WTC11 (cell line): ENCODE data around the gene SNX22. TPM values are rescaled to one million over a fixed set of nuclear protein-coding genes. Genes with fewer than 3 reads are reported as not detected.
A peak's percentile ranks its signal among the peaks of the same experiment; 100 is the strongest.

Source experiments
- ATAC-seq: fragments of 200-7000 bp; cut with Tn5 transposase; 2 replicates; pipeline ENCODE4 v1.10.0; 2021; ENCODE audit warnings: mild to moderate bottlenecking, moderate library complexity
- CTCF ChIA-PET: fragments of 300-600 bp; sonication (Branson Sonifier 250); formaldehyde crosslinking; loops from one replicate; lab custom pipeline; 2021; ENCODE audit warnings: antibody characterized with exemption; lab: Charles Lee
- POLR2A ChIA-PET: fragments of 350-600 bp; sonication (Branson Sonifier 250); formaldehyde crosslinking; loops from one replicate; lab custom pipeline; 2021; ENCODE audit warnings: antibody characterized with exemption; lab: Charles Lee
- DNase-seq: peaks from one replicate; pipeline ENCODE4 v3.0.0; 2021; ENCODE audit warnings: low spot score
- H3K27ac Mint-ChIP-seq: 2 replicates; pipeline ENCODE4 v1.8.0; 2021; ENCODE audit warnings: mixed read lengths
- H3K27me3 Mint-ChIP-seq: 2 replicates; pipeline ENCODE4 v1.8.0; 2021; ENCODE audit warnings: low read depth, mild to moderate bottlenecking, moderate library complexity, mixed read lengths
- H3K36me3 Mint-ChIP-seq: 2 replicates; pipeline ENCODE4 v1.8.0; 2021; ENCODE audit warnings: mixed read lengths
- H3K4me1 Mint-ChIP-seq: 2 replicates; pipeline ENCODE4 v1.8.0; 2022; ENCODE audit warnings: mixed read lengths
- H3K4me3 Mint-ChIP-seq: 2 replicates; pipeline ENCODE4 v1.8.0; 2021; ENCODE audit warnings: mild to moderate bottlenecking, moderate library complexity, mixed read lengths
- H3K9me3 Mint-ChIP-seq: 2 replicates; pipeline ENCODE4 v1.8.0; 2021; ENCODE audit warnings: mixed read lengths
- E2F1 ChIP-seq: sonication (generic); formaldehyde crosslinking; IDR thresholded peaks from 2 replicates; pipeline ENCODE4 v1.8.0; 2022; ENCODE audit warnings: mild to moderate bottlenecking, missing genetic modification reagents
- E2F5 ChIP-seq: sonication (generic); formaldehyde crosslinking; IDR thresholded peaks from 2 replicates; pipeline ENCODE4 v1.8.1; 2022; ENCODE audit warnings: mild to moderate bottlenecking, moderate library complexity, missing genetic modification reagents
- FOXK1 ChIP-seq: sonication (generic); formaldehyde crosslinking; IDR thresholded peaks from 2 replicates; pipeline ENCODE4 v1.8.0; 2022; ENCODE audit warnings: mild to moderate bottlenecking, moderate library complexity, missing genetic modification reagents
- GRHL2 ChIP-seq: fragments of 250-450 bp; sonication (Bioruptor Pico); IDR thresholded peaks from 2 replicates; pipeline ENCODE4 v1.8.0; 2022; ENCODE audit warnings: mild to moderate bottlenecking, moderate library complexity; ENCODE audit not compliant: insufficient replicate concordance, severe bottlenecking
- MLX ChIP-seq: sonication (generic); formaldehyde crosslinking; IDR thresholded peaks from 2 replicates; pipeline ENCODE4 v1.8.1; 2023; ENCODE audit warnings: mild to moderate bottlenecking, missing genetic modification reagents, moderate library complexity
- NFYB ChIP-seq: sonication (generic); formaldehyde crosslinking; conservative IDR thresholded peaks from 2 replicates; pipeline ENCODE4 v1.8.0; 2022; ENCODE audit warnings: low read depth, missing genetic modification reagents
- NR1H2 ChIP-seq: sonication (generic); formaldehyde crosslinking; IDR thresholded peaks from 2 replicates; pipeline ENCODE4 v1.9.0; 2021; ENCODE audit warnings: mild to moderate bottlenecking, moderate library complexity, missing genetic modification reagents
- RORB ChIP-seq: fragments of 250-450 bp; sonication (Bioruptor Pico); IDR thresholded peaks from 2 replicates; pipeline ENCODE4 v1.9.0; 2021; ENCODE audit warnings: mild to moderate bottlenecking
- USF1 ChIP-seq: sonication (generic); formaldehyde crosslinking; IDR thresholded peaks from 2 replicates; pipeline ENCODE4 v1.8.0; 2022; ENCODE audit warnings: mild to moderate bottlenecking, missing genetic modification reagents
- ZBTB43 ChIP-seq: sonication (generic); formaldehyde crosslinking; IDR thresholded peaks from 2 replicates; pipeline ENCODE4 v1.8.1; 2023; ENCODE audit warnings: mild to moderate bottlenecking, missing genetic modification reagents
- ZNF121 ChIP-seq: sonication (generic); formaldehyde crosslinking; IDR thresholded peaks from 2 replicates; pipeline ENCODE4 v1.8.0; 2023; ENCODE audit warnings: missing genetic modification reagents
- ZNF232 ChIP-seq: sonication (generic); formaldehyde crosslinking; IDR thresholded peaks from 2 replicates; pipeline ENCODE4 v1.8.0; 2022; ENCODE audit warnings: mild to moderate bottlenecking, missing genetic modification reagents
- ZNF425 ChIP-seq: fragments of 250-450 bp; sonication (Bioruptor Pico); conservative IDR thresholded peaks from 2 replicates; pipeline ENCODE4 v1.9.0; 2021; ENCODE audit warnings: mild to moderate bottlenecking
- ZNF532 ChIP-seq: fragments of 250-450 bp; sonication (Bioruptor Pico); IDR thresholded peaks from 2 replicates; pipeline ENCODE4 v1.9.0; 2021; ENCODE audit warnings: mild to moderate bottlenecking, borderline replicate concordance
- total RNA-seq: library from RNA; stranded (reverse); gene quantifications from 3 replicates; pipeline ENCODE4 v1.2.3, GENCODE V29; 2021

Gene SNX22
- total RNA-seq, 1 experiment from 2014 or later = 5.9 TPM

GRCh38 chr15:64161688-64162477 is 10.4 kb downstream of the SNX22 start:
- TF ChIP-seq ZBTB43 = 0 out of 2 replicates have a peak, but pooled peaks have one; percentile 30
- TF ChIP-seq RORB (CRISPR knock-in tag) = no peak
- 0 out of 2 replicates have a peak, but pooled peaks have one; percentile 29 for TF ChIP-seq ZNF121
- CTCF ChIA-PET = interaction anchor here (1.7 to 3.8 kb wide), 2 partner anchors 8 to 520 kb away, joined by 10 to 45 read pairs; no protein-coding TSS in a partner anchor
- Mint-ChIP-seq H3K9me3 (no peaks in the 10 kb centered on the region), H3K36me3 (peaks cover 39% of the 10 kb centered on the region), H3K27me3 (no peaks in the 10 kb centered on the region), H3K4me1 (peaks cover 33% of the 10 kb centered on the region), H3K27ac (peak overlapping the region; percentile 92), H3K4me3 (peak overlapping the region; percentile 84)
- POLR2A ChIA-PET = interaction anchor here (1.2 to 2.9 kb wide), 2 partner anchors 8 to 9 kb away, joined by 3 to 9 read pairs; no protein-coding TSS in a partner anchor
- DNase-seq (no peak), ATAC-seq (no peak)

- peak overlapping the region; percentile 92 for H3K27ac Mint-ChIP-seq
- CTCF ChIA-PET = interaction anchor here (0.6 to 3.8 kb wide), 9 partner anchors 9 to 1042 kb away, joined by 3 to 45 read pairs (median 4); partner anchors contain the start of gene TRIP4
- H3K4me3 Mint-ChIP-seq = peak overlapping the region; percentile 84
- TF ChIP-seq GRHL2 (CRISPR knock-in tag) (no peak), RORB (CRISPR knock-in tag) (no peak), NFYB (CRISPR knock-in tag) (no peak), NR1H2 (CRISPR knock-in tag) (no peak), E2F1 (CRISPR knock-in tag) (no peak), FOXK1 (CRISPR knock-in tag) (no peak), ZNF232 (CRISPR knock-in tag) (0 out of 2 replicates have a peak, but pooled peaks have one; percentile 26), USF1 (CRISPR knock-in tag) (no peak), MLX (0 out of 2 replicates have a peak, but pooled peaks have one; percentile 15)
- TF ChIP-seq, all 79 proteins: peak for 2
- POLR2A ChIA-PET = interaction anchor here (1.2 to 2.9 kb wide), 2 partner anchors 8 to 9 kb away, joined by 3 to 9 read pairs; no protein-coding TSS in a partner anchor
- Mint-ChIP-seq H3K27me3 (no peaks in the 10 kb centered on the region), H3K36me3 (peaks cover 33% of the 10 kb centered on the region), H3K4me1 (peaks cover 33% of the 10 kb centered on the region), H3K9me3 (no peaks in the 10 kb centered on the region)
- ATAC-seq (peak; percentile 6), DNase-seq (no peak)
Measured at GRCh38 chr15:64162478-64162868, 10.9 kb downstream of the SNX22 start.

- H3K36me3 Mint-ChIP-seq = peaks cover 27% of the 10 kb centered on the region
- DNase-seq = peak; percentile 95
- H3K27ac Mint-ChIP-seq = peak within 1 kb of the TSS; percentile 92
- no peaks in the 10 kb centered on the region for H3K27me3 Mint-ChIP-seq
- ChIA-PET POLR2A (interaction anchor here (0.5 to 2.9 kb wide), 6 partner anchors 9 to 1179 kb away, joined by 3 to 9 read pairs (median 4); no protein-coding TSS in a partner anchor), CTCF (interaction anchor here (0.5 to 3.8 kb wide), 17 partner anchors 10 to 1042 kb away, joined by 3 to 45 read pairs (median 5); partner anchors contain the start of genes CIAO2A and TRIP4)
- H3K4me3 Mint-ChIP-seq = peak within 1 kb of the TSS; percentile 84
- no peaks in the 10 kb centered on the region for H3K9me3 Mint-ChIP-seq
- ATAC-seq = peak; percentile 96
- peaks cover 33% of the 10 kb centered on the region for H3K4me1 Mint-ChIP-seq
- TF ChIP-seq ZNF532 (CRISPR knock-in tag) (no peak), E2F5 (CRISPR knock-in tag) (peak; percentile 88), ZNF425 (CRISPR knock-in tag) (no peak)
Measured at GRCh38 chr15:64162869-64163658, 11.5 kb downstream of the SNX22 start, which contains the start of gene PPIB. Gene PPIB (minus strand): TSS chr15:64163022. CDS start chr15:64162986, 36 bp downstream.
